Smooth muscle cell of trachea (primary cell): ENCODE measurements around the gene PM20D1. TPM values are rescaled to one million over a fixed set of nuclear protein-coding genes. Genes with fewer than 3 reads are reported as not detected.

ENCODE experiments used
- total RNA-seq: library from RNA; depleted of rRNA; stranded (reverse); fragments of >200 nt; gene quantifications from 2 replicates; pipeline ENCODE4 v1.2.1, GENCODE V29; 2014

PM20D1 gene, protein sequence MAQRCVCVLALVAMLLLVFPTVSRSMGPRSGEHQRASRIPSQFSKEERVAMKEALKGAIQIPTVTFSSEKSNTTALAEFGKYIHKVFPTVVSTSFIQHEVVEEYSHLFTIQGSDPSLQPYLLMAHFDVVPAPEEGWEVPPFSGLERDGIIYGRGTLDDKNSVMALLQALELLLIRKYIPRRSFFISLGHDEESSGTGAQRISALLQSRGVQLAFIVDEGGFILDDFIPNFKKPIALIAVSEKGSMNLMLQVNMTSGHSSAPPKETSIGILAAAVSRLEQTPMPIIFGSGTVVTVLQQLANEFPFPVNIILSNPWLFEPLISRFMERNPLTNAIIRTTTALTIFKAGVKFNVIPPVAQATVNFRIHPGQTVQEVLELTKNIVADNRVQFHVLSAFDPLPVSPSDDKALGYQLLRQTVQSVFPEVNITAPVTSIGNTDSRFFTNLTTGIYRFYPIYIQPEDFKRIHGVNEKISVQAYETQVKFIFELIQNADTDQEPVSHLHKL
- total RNA-seq: under 0.01 TPM in 1 of 2 replicates, not detected in the other

DNA sequence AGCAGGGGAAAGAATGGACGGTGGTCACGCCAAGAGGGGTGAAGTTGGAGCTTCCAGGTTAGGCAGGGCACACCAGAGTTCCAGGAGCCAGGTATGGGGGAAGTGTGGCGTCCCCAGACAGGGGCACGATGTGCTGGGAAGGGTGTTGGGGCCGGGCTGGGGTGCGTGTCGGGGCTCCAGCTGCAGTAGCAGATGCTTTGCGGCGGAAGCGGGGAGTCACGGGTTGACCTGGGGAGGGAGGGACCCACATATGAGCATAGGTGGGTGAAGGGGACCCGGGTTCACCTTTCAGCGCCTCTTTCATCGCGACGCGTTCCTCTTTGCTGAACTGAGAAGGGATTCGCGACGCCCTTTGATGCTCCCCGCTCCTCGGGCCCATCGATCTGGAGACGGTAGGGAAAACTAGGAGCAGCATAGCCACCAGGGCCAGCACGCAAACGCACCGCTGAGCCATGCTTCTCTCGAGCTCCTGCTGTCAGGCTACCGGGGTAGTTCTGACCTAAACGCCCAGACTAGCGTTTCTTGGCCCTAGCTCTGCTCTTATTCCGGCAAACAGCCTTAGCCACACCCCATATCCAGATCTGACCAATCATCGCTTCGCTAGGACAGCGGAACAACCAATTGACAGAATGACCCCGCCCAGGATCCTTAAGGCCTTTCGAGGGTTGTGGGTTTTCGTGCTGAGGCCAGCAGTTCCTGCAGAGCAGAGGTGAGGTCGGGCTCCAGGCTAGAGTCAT, at the start of gene PM20D1:
Gene PM20D1 (minus strand): TSS at position 514 of the 737 bp plus-strand sequence. CDS start 60 bp downstream, at position 454.

DNA sequence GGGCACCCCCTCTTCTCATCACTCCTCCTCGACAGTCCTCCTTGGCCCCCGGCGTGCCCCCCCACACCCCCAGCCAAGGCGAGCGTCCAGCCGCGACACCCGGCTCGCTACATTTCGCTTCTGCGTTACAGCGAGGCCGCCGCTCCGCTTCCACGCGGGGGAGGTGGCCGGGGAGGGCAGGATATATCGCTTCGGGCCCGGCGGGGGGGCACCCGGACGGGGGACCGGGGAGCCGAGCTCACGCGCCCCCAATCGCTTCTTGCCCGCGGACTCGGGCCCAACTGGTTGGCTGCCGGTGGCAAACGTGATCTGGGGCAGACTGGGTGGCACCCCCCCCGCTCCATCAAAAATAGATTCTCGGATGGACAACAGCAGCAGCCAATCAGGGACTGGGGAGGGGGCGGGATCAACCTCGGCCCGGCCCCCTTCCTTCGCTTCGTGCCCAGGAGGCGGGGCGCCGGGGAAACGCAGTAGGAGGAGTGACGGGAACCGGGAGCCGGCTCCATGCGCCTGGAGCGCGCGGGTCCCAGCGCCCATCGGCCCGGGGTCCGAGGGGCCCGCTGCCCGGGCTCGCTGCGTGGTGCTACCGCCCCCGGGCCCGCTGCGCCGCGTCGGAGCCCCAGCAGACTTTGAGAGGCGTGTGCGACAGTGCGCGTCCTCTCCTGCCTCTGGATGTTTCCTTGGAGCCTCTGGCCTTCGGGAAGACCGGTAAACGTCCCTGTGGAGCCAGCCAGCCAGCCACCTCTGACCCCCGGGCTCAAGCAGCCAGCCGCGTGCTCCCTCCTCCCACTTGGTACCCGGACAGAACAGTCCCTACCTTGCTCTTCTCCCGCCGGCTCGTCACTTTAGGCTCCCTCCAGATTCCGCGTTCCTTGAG, 36.8 kb downstream of the PM20D1 start, which contains the start of gene SLC41A1:
Gene SLC41A1 (minus strand): TSS at position 321 of the 877 bp plus-strand sequence. CDS start 2,757 bp downstream, outside the sequence.

Other genes starting within 250 kb of the PM20D1 start
- gene ELK4, start 218.1 kb downstream of the PM20D1 start, total RNA-seq: 9.3 and 14.0 TPM in 2 replicates
- gene SLC45A3, start 169.6 kb downstream of the PM20D1 start, total RNA-seq: 0.44 and 1.5 TPM in 2 replicates
- gene NUCKS1, start 100.0 kb downstream of the PM20D1 start, total RNA-seq: 67.0 and 140 TPM in 2 replicates
- gene RAB29, start 74.7 kb downstream of the PM20D1 start, total RNA-seq: 19.5 and 32.9 TPM in 2 replicates
- 15.4 and 24.0 TPM in 2 replicates for gene SLC41A1, start 36.9 kb downstream of the PM20D1 start, total RNA-seq
- not detected in 2 replicates for gene SLC26A9, start 93.3 kb upstream of the PM20D1 start, total RNA-seq
- 12.4 and 16.7 TPM in 2 replicates for gene RAB7B, start 153.3 kb upstream of the PM20D1 start, total RNA-seq
- gene CTSE, start 173.8 kb upstream of the PM20D1 start, total RNA-seq: not detected in 2 replicates
- not detected in 2 replicates for gene RHEX, start 203.0 kb upstream of the PM20D1 start, total RNA-seq